MM.1S (cell line): Measurements from ENCODE around the gene HS2ST1.

Source experiments
- DNase-seq: peaks from one replicate; pipeline ENCODE4 v3.0.0-alpha.2; 2015
- H2AFZ ChIP-seq: fragments of 300-600 bp; sonication (generic); 2 replicates; pipeline ENCODE4 v1.6.0; 2016; ENCODE audit warnings: antibody characterized with exemption, low read length
- H3F3A ChIP-seq: fragments of 300-600 bp; sonication (generic); 2 replicates; pipeline ENCODE4 v1.6.1; 2016; ENCODE audit warnings: mild to moderate bottlenecking, antibody characterized with exemption, low read length, moderate library complexity, mixed read lengths; ENCODE audit not compliant: insufficient read depth
- H3K27ac ChIP-seq: fragments of 300-600 bp; sonication (generic); 2 replicates; pipeline ENCODE4 v1.5.1; 2016; ENCODE audit warnings: mild to moderate bottlenecking, low read length
- H3K27me3 ChIP-seq: fragments of 300-600 bp; sonication (generic); replicated peaks from 2 replicates; pipeline ENCODE4 v1.6.0; 2016; ENCODE audit warnings: low read length; ENCODE audit not compliant: insufficient read depth
- H3K36me3 ChIP-seq: fragments of 300-600 bp; sonication (generic); replicated peaks from 2 replicates; pipeline ENCODE4 v1.6.1; 2016; ENCODE audit warnings: mild to moderate bottlenecking, low read length, mixed read lengths; ENCODE audit not compliant: insufficient read depth
- H3K4me1 ChIP-seq: fragments of 300-600 bp; sonication (generic); 2 replicates; pipeline ENCODE4 v1.6.1; 2016; ENCODE audit warnings: low read length, mixed read lengths
- H3K4me2 ChIP-seq: fragments of 300-600 bp; sonication (generic); 2 replicates; pipeline ENCODE4 v1.6.0; 2016; ENCODE audit warnings: low read depth, low read length
- H3K4me3 ChIP-seq: fragments of 300-600 bp; sonication (generic); 2 replicates; pipeline ENCODE4 v1.5.1; 2016; ENCODE audit warnings: low read length, mixed read lengths
- H3K79me2 ChIP-seq: fragments of 300-600 bp; sonication (generic); 2 replicates; pipeline ENCODE4 v1.6.1; 2016; ENCODE audit warnings: mixed run types, low read length, mixed read lengths
- H3K9ac ChIP-seq: fragments of 300-600 bp; sonication (generic); 2 replicates; pipeline ENCODE4 v1.6.1; 2016; ENCODE audit warnings: low read length, mixed read lengths
- H3K9me2 ChIP-seq: fragments of 300-600 bp; sonication (generic); replicated peaks from 2 replicates; pipeline ENCODE4 v1.6.1; 2016; ENCODE audit warnings: mild to moderate bottlenecking, low read length, mixed read lengths; ENCODE audit not compliant: insufficient read depth
- H3K9me3 ChIP-seq: fragments of 300-600 bp; sonication (generic); replicated peaks from 2 replicates; pipeline ENCODE4 v1.6.1; 2016; ENCODE audit warnings: mild to moderate bottlenecking, low read length, mixed read lengths; ENCODE audit not compliant: insufficient read depth
- H4K20me1 ChIP-seq: fragments of 300-600 bp; sonication (generic); 2 replicates; pipeline ENCODE4 v1.6.1; 2016; ENCODE audit warnings: mild to moderate bottlenecking, low read length, moderate library complexity, mixed read lengths; ENCODE audit not compliant: insufficient read depth
- CTCF ChIP-seq: fragments of 300-600 bp; sonication (generic); IDR thresholded peaks from 2 replicates; pipeline ENCODE4 v1.5.1; 2016; ENCODE audit warnings: antibody characterized with exemption, low read length, mixed read lengths
- EZH2 ChIP-seq: fragments of 300-600 bp; sonication (generic); optimal IDR thresholded peaks from 2 replicates; pipeline ENCODE3; 2017; ENCODE audit warnings: low read depth, mild to moderate bottlenecking, antibody characterized with exemption, low read length, mixed read lengths
- EZH2phosphoT487 ChIP-seq: fragments of 300-600 bp; sonication (generic); IDR thresholded peaks from 2 replicates; pipeline ENCODE4 v1.6.1; 2018; ENCODE audit warnings: antibody characterized with exemption, low read length

Gene HS2ST1

GRCh38 chr1:87034351-87034750, 119.9 kb downstream of the HS2ST1 start:
- Histone ChIP-seq H3K27me3 (no peaks in the 10 kb centered on the region), H3K9ac (no peak overlapping the region), H3K79me2 (0 out of 2 replicates have a peak, but pooled peaks cover 4% of the 10 kb centered on the region), H3K27ac (no peak overlapping the region), H3F3A (no peaks in the 10 kb centered on the region), H3K9me2 (no peaks in the 10 kb centered on the region), H4K20me1 (no peaks in the 10 kb centered on the region), H3K4me2 (no peak overlapping the region), H2AFZ (no peak overlapping the region), H3K4me3 (no peak overlapping the region), H3K9me3 (no peaks in the 10 kb centered on the region), H3K4me1 (no peaks in the 10 kb centered on the region), H3K36me3 (no peaks in the 10 kb centered on the region)
- no peak for DNase-seq
- TF ChIP-seq EZH2 (no peak), EZH2phosphoT487 (no peak), CTCF (no peak)

GRCh38 chr1:87039096-87039495, 124.7 kb downstream of the HS2ST1 start:
- no peaks in the 10 kb centered on the region for H3K9me2 ChIP-seq
- no peaks in the 10 kb centered on the region for H4K20me1 ChIP-seq
- H3K4me3 ChIP-seq: no peak overlapping the region
- no peak overlapping the region for H2AFZ ChIP-seq
- H3K27me3 ChIP-seq: no peaks in the 10 kb centered on the region
- no peaks in the 10 kb centered on the region for H3K9me3 ChIP-seq
- peaks cover 7% of the 10 kb centered on the region; the same call in 1 of the 2 replicates for H3K4me1 ChIP-seq
- no peaks in the 10 kb centered on the region for H3K36me3 ChIP-seq
- no peaks in the 10 kb centered on the region for H3K79me2 ChIP-seq
- no peaks in the 10 kb centered on the region; the same call in 1 of the 2 replicates for H3F3A ChIP-seq
- no peak for DNase-seq
- no peak overlapping the region for H3K27ac ChIP-seq
- TF ChIP-seq EZH2phosphoT487 (no peak), CTCF (no peak), EZH2 (no peak)
- no peak overlapping the region for H3K9ac ChIP-seq
- no peak overlapping the region for H3K4me2 ChIP-seq

GRCh38 chr1:87042111-87042811, 127.8 kb downstream of the HS2ST1 start:
- H3K4me2 ChIP-seq: no peak overlapping the region
- no peak for DNase-seq
- H3K9me2 ChIP-seq: no peaks in the 10 kb centered on the region

More at GRCh38 chr1:87042111-87042811, 127.8 kb downstream of the HS2ST1 start:
- peaks cover 28% of the 10 kb centered on the region for H3K4me1 ChIP-seq
- no peaks in the 10 kb centered on the region for H3K27me3 ChIP-seq
- H3K9ac ChIP-seq: no peak overlapping the region
- H3K9me3 ChIP-seq: no peaks in the 10 kb centered on the region
- H3K79me2 ChIP-seq: no peaks in the 10 kb centered on the region
- no peak overlapping the region for H3K27ac ChIP-seq
- H4K20me1 ChIP-seq: no peaks in the 10 kb centered on the region
- H2AFZ ChIP-seq: no peak overlapping the region
- no peaks in the 10 kb centered on the region for H3K36me3 ChIP-seq
- TF ChIP-seq EZH2 (no peak), CTCF (no peak), EZH2phosphoT487 (no peak)
- H3F3A ChIP-seq: peaks cover 7% of the 10 kb centered on the region
- H3K4me3 ChIP-seq: no peak overlapping the region
